GM12864 (cell line): ENCODE data around the gene GTSE1.
A peak's percentile ranks its signal among the peaks of the same experiment; 100 is the strongest.

Experiments
- DNase-seq: peaks from one replicate; pipeline ENCODE4 v3.0.0-alpha.2; 2011; ENCODE audit warnings: low read depth
- H3K4me3 ChIP-seq: 2 replicates; pipeline ENCODE4 v1.5.1; 2011; ENCODE audit warnings: mild to moderate bottlenecking, low read depth, low read length, control low read depth
- TF ChIP-seq, protein P1 (sequence below): IDR thresholded peaks from 2 replicates; pipeline ENCODE4 v1.5.1; 2011; ENCODE audit warnings: low read depth, mild to moderate bottlenecking, moderate library complexity, low read length, control low read depth, inconsistent platforms; ENCODE audit errors: missing control alignments

Gene GTSE1

DNA sequence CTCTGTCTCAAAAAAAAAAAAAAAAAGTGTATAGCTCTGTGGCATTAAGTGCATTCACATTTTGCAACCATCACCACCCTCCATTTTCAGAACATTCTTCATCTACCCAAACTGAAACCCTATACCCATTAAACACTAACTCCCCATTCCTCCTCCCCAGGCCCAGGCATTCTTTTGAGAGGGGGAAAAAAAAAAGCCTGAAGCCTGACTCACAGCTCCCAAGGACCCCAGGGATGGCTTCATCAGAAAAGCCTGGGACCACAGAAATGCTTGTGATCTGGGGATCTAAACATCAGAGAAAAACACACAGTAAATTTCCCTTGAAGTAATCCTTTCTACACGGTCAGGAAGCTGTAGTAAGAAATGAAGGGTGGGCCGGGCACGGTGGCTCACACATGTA is 10.7 kb upstream of the GTSE1 start:
- no peak for DNase-seq
- TF ChIP-seq, protein P1, sequence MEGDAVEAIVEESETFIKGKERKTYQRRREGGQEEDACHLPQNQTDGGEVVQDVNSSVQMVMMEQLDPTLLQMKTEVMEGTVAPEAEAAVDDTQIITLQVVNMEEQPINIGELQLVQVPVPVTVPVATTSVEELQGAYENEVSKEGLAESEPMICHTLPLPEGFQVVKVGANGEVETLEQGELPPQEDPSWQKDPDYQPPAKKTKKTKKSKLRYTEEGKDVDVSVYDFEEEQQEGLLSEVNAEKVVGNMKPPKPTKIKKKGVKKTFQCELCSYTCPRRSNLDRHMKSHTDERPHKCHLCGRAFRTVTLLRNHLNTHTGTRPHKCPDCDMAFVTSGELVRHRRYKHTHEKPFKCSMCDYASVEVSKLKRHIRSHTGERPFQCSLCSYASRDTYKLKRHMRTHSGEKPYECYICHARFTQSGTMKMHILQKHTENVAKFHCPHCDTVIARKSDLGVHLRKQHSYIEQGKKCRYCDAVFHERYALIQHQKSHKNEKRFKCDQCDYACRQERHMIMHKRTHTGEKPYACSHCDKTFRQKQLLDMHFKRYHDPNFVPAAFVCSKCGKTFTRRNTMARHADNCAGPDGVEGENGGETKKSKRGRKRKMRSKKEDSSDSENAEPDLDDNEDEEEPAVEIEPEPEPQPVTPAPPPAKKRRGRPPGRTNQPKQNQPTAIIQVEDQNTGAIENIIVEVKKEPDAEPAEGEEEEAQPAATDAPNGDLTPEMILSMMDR, result no peak
- no peak overlapping the region for H3K4me3 ChIP-seq

DNA sequence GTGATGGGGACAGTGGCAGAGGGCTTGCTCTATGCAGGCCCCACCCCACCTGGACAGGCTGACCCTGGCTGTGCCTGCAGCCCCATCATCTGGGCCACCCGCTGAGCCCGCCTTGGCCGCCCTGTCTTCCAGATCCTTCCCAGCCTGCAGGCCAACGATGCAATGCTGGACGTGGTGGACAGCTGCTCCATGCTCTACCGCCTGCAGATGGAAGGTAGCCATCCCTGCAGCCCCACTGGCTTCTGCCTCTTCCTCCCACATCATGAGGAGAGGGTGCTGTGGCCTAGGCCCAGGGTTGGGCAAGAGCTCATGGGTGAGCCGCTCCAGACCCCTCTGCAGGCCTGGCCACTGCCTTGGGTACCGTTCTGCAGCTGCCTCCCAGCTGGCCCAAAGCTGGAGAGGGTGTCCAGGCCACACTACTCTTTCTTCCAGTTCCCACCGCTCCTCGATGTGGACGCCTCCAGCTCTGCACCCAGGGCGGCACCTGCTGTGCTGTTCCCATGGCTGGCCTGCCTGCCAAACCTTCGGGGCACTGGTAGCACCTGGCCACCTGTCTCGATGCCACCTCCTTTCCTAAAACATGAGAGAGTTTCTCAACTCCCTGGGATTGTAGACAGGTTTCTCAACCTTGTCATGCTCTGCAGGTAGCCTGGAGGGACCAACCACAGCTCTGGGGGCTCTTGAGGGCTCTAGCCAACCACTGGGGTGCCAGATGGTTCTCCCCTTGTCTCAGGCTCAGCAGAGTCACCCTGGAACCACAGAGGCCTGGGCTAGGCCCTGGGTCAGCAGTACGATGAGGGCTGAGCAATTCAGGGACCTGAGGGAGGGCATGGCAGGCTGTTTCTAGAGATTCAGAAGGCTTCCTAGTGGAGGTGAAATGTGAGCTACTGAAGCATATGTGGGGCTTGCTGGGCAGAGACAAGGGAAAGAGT is 9.5 kb upstream of the GTSE1 start:
- H3K4me3 ChIP-seq, result peak overlapping the region; percentile 80
- DNase-seq, result no peak
- TF ChIP-seq, protein P1, result no peak

DNA sequence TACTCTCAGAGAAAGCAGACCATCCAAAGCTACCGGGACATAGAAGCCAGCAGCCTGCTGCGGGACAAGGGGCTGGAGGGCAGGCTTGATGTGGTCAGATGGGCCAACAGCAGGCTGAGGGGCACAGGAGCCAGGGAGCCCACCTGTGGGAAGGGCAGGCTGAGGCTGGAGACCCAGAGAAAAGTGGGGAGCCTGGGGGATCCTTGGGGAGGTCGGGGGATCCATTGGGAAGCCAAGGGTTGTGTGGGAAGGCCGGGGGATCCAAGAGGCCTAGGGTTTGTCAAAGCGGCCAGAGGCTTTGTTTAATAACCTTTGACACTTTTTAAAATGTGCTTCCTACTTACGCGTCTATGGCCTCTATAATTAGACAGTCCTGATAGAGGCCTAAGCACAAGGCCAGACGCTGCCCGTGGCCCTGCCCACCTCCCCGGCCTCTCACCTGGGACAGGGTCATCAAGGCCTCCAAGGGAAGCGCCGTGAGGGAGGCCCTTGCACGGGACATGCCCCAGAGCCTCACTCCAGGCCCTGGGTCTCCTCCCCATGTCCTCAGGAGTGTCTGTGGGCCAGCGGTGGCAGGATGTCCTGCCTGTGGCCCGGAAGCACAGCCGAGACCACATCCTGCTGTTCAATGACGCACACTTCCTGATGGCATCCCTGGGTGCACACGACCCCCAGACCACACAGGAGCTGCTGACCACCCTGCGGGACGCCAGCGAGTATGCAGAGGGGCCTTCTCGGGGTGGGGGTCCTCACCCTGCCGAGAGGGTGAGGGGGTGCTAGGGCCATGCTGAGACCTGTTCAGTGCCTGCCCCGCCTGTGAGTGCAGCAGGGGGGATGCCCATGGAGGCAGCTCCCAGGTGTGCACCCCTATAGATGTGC is 8.6 kb upstream of the GTSE1 start:
- peak overlapping the region; percentile 80 for H3K4me3 ChIP-seq

DNA sequence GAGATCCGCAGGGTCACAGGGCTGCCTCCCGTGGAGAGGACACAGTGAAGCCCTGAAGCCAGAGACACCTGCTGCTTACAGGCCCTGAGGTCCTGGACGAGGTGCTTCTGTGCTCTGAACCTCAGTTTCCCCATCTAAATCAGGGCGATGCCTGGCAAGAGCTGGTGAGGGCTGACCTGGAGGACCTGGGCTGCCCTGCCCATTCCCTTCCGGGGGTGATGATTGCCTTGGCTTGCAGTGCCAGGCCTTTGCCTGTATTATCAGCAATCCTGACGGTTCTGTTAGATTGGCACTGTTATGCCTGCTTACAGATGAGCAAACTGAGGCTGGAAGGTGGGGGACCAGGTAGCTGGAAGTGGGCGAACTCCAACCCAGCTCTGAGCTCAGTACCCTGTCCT is 7.8 kb upstream of the GTSE1 start:
- TF ChIP-seq, protein P1, result no peak
- peak overlapping the region; percentile 80 for H3K4me3 ChIP-seq
- DNase-seq, result no peak

More for the DNA sequence above, 8.6 kb upstream of the GTSE1 start:
- TF ChIP-seq, protein P1, result no peak
- peak; percentile 55 for DNase-seq

DNA sequence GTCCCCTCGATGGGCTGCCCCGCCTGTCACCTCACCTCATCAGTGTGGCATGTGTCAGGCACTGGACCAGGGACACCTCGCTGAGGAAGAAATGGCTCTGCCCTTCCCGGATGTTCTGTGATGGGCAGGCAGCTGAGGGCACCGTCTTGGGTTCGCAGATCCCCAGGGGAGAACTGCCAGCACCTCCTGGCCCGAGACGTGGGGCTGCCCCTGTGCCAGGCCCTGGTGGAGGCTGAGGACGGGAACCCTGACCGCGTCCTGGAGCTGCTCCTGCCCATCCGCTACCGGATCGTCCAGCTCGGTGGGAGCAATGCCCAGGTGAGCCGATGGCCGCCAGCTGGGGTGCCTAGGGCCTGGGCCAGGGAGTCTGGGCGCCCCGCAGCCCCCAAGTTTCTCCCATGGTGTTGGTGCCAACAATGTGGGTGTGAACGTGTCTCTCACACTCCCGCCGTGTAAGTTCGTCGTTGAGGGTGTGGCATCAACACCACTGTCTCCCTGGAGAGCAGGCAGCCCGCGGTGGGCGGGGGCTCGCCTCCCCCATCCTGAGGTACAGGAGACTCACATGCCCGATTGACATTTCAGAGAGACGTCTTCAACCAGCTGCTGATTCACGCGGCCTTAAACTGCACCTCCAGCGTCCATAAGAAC is 7.3 kb upstream of the GTSE1 start:
- no peak overlapping the region for H3K4me3 ChIP-seq
- TF ChIP-seq, protein P1, result no peak
- DNase-seq, result no peak

DNA sequence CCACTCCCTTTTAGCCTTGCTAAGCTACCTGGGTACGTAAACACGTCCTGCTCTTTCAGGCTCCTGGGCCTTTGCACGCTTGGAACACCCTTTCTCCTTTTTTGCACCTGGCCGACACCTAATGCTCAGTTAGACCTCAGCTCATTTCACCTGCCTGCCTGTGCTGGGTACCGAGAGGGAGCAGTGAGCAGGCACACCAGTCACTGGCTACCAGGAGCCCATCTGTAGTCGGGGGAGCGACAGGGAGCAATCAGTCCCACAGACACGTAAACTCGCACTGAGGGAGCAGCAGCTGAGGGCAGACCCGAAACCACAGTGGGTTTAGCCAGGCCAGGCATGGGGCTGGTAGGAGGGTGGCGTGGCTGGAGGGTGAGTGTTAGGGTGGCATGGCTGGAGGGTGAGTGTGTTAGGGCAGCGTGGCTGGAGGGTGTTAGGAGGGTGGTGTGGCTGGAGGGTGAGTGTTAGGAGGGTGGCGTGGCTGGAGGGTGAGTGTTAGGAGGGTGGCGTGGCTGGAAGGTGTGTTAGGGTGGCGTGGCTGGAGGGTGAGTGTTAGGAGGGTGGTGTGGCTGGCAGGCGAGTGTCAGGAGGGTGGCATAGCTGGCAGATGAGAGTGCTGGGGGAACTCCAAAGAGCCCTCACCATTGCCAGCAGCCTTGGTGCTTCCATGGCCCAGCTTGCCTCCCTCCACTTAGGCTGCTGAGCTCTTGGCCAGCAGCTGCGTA is 6.4 kb upstream of the GTSE1 start:
- no peak for DNase-seq
- H3K4me3 ChIP-seq, result no peak overlapping the region
- TF ChIP-seq, protein P1, result no peak
